BLaER1 treated with 17β-estradiol and CSF1 and Interleukin-3, amounts not matched to agents 10 nM and 100 nM (cell line): ENCODE data around the gene TACR1.
A peak's percentile ranks its signal among the peaks of the same experiment; 100 is the strongest.
"Not testable (repeated sequence)": the region's sequence is repeated elsewhere in the genome, so short reads cannot be mapped to it uniquely, and the experiment has no call there.

Experiments used
- H3K27ac ChIP-seq, 11 experiments: shearing (Covaris generic); formaldehyde crosslinking; 2 replicates each; pipeline ENCODE4 v1.8.1; 2022
- H3K27me3 ChIP-seq, 11 experiments: shearing (Covaris generic); formaldehyde crosslinking; 2 replicates each; pipeline ENCODE4 v1.8.1; 2022
- H3K36me3 ChIP-seq, 11 experiments: shearing (Covaris generic); formaldehyde crosslinking; 2 replicates each; pipeline ENCODE4 v1.8.1; 2022
- H3K4me1 ChIP-seq, 10 experiments: shearing (Covaris generic); formaldehyde crosslinking; 2 replicates each; pipeline ENCODE4 v1.8.1; 2022
- H3K4me2 ChIP-seq, 11 experiments: shearing (Covaris generic); formaldehyde crosslinking; 2 replicates each; pipeline ENCODE4 v1.8.1; 2022
- H3K4me3 ChIP-seq, 10 experiments: shearing (Covaris generic); formaldehyde crosslinking; 2 replicates each; pipeline ENCODE4 v1.8.1; 2022
- H3K9ac ChIP-seq, 11 experiments: shearing (Covaris generic); formaldehyde crosslinking; 2 replicates each; pipeline ENCODE4 v1.8.1; 2022
- H3K9me3 ChIP-seq, 11 experiments: shearing (Covaris generic); formaldehyde crosslinking; replicated peaks in 1 of 11; 2 replicates each; pipeline ENCODE4 v1.8.1; 2022
- H4K20me1 ChIP-seq, 11 experiments: shearing (Covaris generic); formaldehyde crosslinking; 2 replicates each; pipeline ENCODE4 v1.8.1; 2022
- Cebpa-rat ChIP-seq, 11 experiments: shearing (Covaris generic); IDR thresholded peaks; 2 replicates each; pipeline ENCODE4 v1.8.1; 2022

Gene TACR1

GRCh38 chr2:75177427-75177826 is 21.9 kb downstream of the TACR1 start:
- H3K4me2 ChIP-seq, result no peak overlapping the region
- H3K36me3 ChIP-seq, result no peaks in the 10 kb centered on the region
- no peaks in the 10 kb centered on the region for H3K9me3 ChIP-seq
- H3K4me1 ChIP-seq, result no peaks in the 10 kb centered on the region
- TF ChIP-seq Cebpa-rat (IDR thresholded peaks at IDR 0.05), result no peak
- H3K27me3 ChIP-seq, result no peaks in the 10 kb centered on the region
- H3K4me3 ChIP-seq, result no peak overlapping the region
- H3K27ac ChIP-seq, result no peak overlapping the region
- no peaks in the 10 kb centered on the region for H4K20me1 ChIP-seq
- no peak overlapping the region for H3K9ac ChIP-seq

- no peaks in the 10 kb centered on the region for H3K4me1 ChIP-seq
- peaks cover 0 to 4% (median 0%) of the 10 kb centered on the region in 11 experiments; a peak in 1 of 22 replicates for H3K9me3 ChIP-seq
- no peak overlapping the region for H3K9ac ChIP-seq
- TF ChIP-seq Cebpa-rat (IDR thresholded peaks at IDR 0.05), result no peak
- H3K4me2 ChIP-seq, result no peak overlapping the region
- no peaks in the 10 kb centered on the region for H3K36me3 ChIP-seq
- no peak overlapping the region for H3K4me3 ChIP-seq
- H3K27me3 ChIP-seq, result no peaks in the 10 kb centered on the region
- H4K20me1 ChIP-seq, result no peaks in the 10 kb centered on the region
- H3K27ac ChIP-seq, result no peak overlapping the region
These were observed 23.9 kb downstream of the TACR1 start for GRCh38 chr2:75175456-75175855.

GRCh38 chr2:75174981-75175380 is 24.3 kb downstream of the TACR1 start:
- Histone ChIP-seq H3K36me3 (no peaks in the 10 kb centered on the region), H3K27ac (no peak overlapping the region), H3K4me3 (no peak overlapping the region), H4K20me1 (no peaks in the 10 kb centered on the region), H3K4me2 (no peak overlapping the region), H3K27me3 (no peaks in the 10 kb centered on the region), H3K4me1 (no peaks in the 10 kb centered on the region), H3K9ac (no peak overlapping the region), H3K9me3 (peaks cover 0 to 7% (median 0%) of the 10 kb centered on the region in 11 experiments; a peak in 3 of 22 replicates)
- no peak for TF ChIP-seq Cebpa-rat (IDR thresholded peaks at IDR 0.05)

- Histone ChIP-seq H3K4me2 (no peak overlapping the region), H3K9ac (no peak overlapping the region), H3K36me3 (no peaks in the 10 kb centered on the region), H4K20me1 (no peaks in the 10 kb centered on the region), H3K27me3 (no peaks in the 10 kb centered on the region), H3K27ac (no peak overlapping the region), H3K9me3 (peaks cover 0 to 12% (median 0%) of the 10 kb centered on the region in 11 experiments; a peak in 3 of 22 replicates), H3K4me3 (no peak overlapping the region), H3K4me1 (no peaks in the 10 kb centered on the region)
- TF ChIP-seq Cebpa-rat (IDR thresholded peaks at IDR 0.05), result no peak
These were observed 24.8 kb downstream of the TACR1 start for GRCh38 chr2:75174519-75174918.

- Histone ChIP-seq H3K4me1 (no peaks in the 10 kb centered on the region), H3K27me3 (no peaks in the 10 kb centered on the region), H4K20me1 (no peaks in the 10 kb centered on the region), H3K4me3 (no peak overlapping the region), H3K36me3 (no peaks in the 10 kb centered on the region), H3K9ac (no peak overlapping the region), H3K27ac (no peak overlapping the region), H3K9me3 (peaks cover 0 to 12% (median 0%) of the 10 kb centered on the region in 11 experiments; a peak in 3 of 22 replicates), H3K4me2 (no peak overlapping the region)
- no peak for TF ChIP-seq Cebpa-rat (IDR thresholded peaks at IDR 0.05)
These were observed 25.6 kb downstream of the TACR1 start for GRCh38 chr2:75173740-75174139.

- not testable (repeated sequence) for H3K9ac ChIP-seq, H3K27me3 ChIP-seq, H3K36me3 ChIP-seq, H3K4me1 ChIP-seq, H3K4me2 ChIP-seq, H3K27ac ChIP-seq, H4K20me1 ChIP-seq, H3K4me3 ChIP-seq
- H3K9me3 ChIP-seq, result peaks cover 0 to 12% (median 0%) of the 10 kb centered on the region in 11 experiments; a peak in 3 of 22 replicates
These were observed 27.9 kb downstream of the TACR1 start for GRCh38 chr2:75171423-75171822.

- H3K4me3 ChIP-seq, result no peak overlapping the region
- H3K36me3 ChIP-seq, result no peaks in the 10 kb centered on the region
- no peak for TF ChIP-seq Cebpa-rat (IDR thresholded peaks at IDR 0.05)
- H3K27ac ChIP-seq, result no peak overlapping the region
- no peaks in the 10 kb centered on the region for H3K27me3 ChIP-seq
- peaks cover 0 to 12% (median 0%) of the 10 kb centered on the region in 11 experiments; a peak in 3 of 22 replicates for H3K9me3 ChIP-seq
- no peak overlapping the region for H3K9ac ChIP-seq
- no peaks in the 10 kb centered on the region for H4K20me1 ChIP-seq
- H3K4me2 ChIP-seq, result no peak overlapping the region
- peaks cover 0 to 8% (median 0%) of the 10 kb centered on the region in 10 experiments; a peak in 5 of 20 replicates for H3K4me1 ChIP-seq
These were observed 28.4 kb downstream of the TACR1 start for GRCh38 chr2:75170889-75171288.

GRCh38 chr2:75168186-75168585 is 31.1 kb downstream of the TACR1 start:
- no peak overlapping the region for H3K4me3 ChIP-seq
- H3K9me3 ChIP-seq, result peaks cover 0 to 12% (median 0%) of the 10 kb centered on the region in 11 experiments; a peak in 3 of 22 replicates
- no peak overlapping the region for H3K27ac ChIP-seq
- no peaks in the 10 kb centered on the region for H3K27me3 ChIP-seq
- no peaks in the 10 kb centered on the region for H3K36me3 ChIP-seq
- H4K20me1 ChIP-seq, result no peaks in the 10 kb centered on the region
- no peak overlapping the region for H3K4me2 ChIP-seq
- peaks cover 0 to 15% (median 0%) of the 10 kb centered on the region in 10 experiments; a peak in 6 of 20 replicates for H3K4me1 ChIP-seq
- H3K9ac ChIP-seq, result no peak overlapping the region
- TF ChIP-seq Cebpa-rat (IDR thresholded peaks at IDR 0.05), result no peak

GRCh38 chr2:75166491-75166890 is 32.8 kb downstream of the TACR1 start:
- H4K20me1 ChIP-seq, result no peaks in the 10 kb centered on the region
- H3K36me3 ChIP-seq, result no peaks in the 10 kb centered on the region
- no peak overlapping the region for H3K27ac ChIP-seq
- TF ChIP-seq Cebpa-rat (IDR thresholded peaks at IDR 0.05), result no peak
- H3K27me3 ChIP-seq, result no peaks in the 10 kb centered on the region
- H3K4me3 ChIP-seq, result no peak overlapping the region
- H3K9ac ChIP-seq, result no peak overlapping the region
- H3K4me2 ChIP-seq, result peak overlapping the region in 3 of 11 experiments; percentile 38 to 53 (median 52); a peak in 6 of 22 replicates
- peaks cover 0 to 30% (median 2%) of the 10 kb centered on the region in 10 experiments; a peak in 8 of 20 replicates for H3K4me1 ChIP-seq
- peaks cover 0 to 12% (median 0%) of the 10 kb centered on the region in 11 experiments; a peak in 3 of 22 replicates for H3K9me3 ChIP-seq

GRCh38 chr2:75162897-75163296 is 36.4 kb downstream of the TACR1 start:
- no peaks in the 10 kb centered on the region for H4K20me1 ChIP-seq
- no peak overlapping the region for H3K9ac ChIP-seq
- no peak for TF ChIP-seq Cebpa-rat (IDR thresholded peaks at IDR 0.05)

More at GRCh38 chr2:75162897-75163296, 36.4 kb downstream of the TACR1 start:
- H3K4me3 ChIP-seq, result no peak overlapping the region
- peaks cover 0 to 38% (median 2%) of the 10 kb centered on the region in 10 experiments; a peak in 8 of 20 replicates for H3K4me1 ChIP-seq
- H3K36me3 ChIP-seq, result no peaks in the 10 kb centered on the region
- H3K9me3 ChIP-seq, result no peaks in the 10 kb centered on the region
- H3K27ac ChIP-seq, result peak overlapping the region in 3 of 11 experiments; percentile 20 to 51 (median 43); a peak in 5 of 22 replicates
- peak overlapping the region in 5 of 11 experiments; percentile 23 to 77 (median 41); a peak in 7 of 22 replicates for H3K4me2 ChIP-seq
- no peaks in the 10 kb centered on the region for H3K27me3 ChIP-seq
